NCI-H510A (cell line): ENCODE data around the gene CLTB.

ENCODE experiments used
- DNase-seq: peaks from one replicate; lab custom pipeline; 2025; lab: John Stamatoyannopoulos, UW

Gene CLTB

GRCh38 chr5:176401281-176402205 lies 14.8 kb downstream of the CLTB start:
- DNase-seq: no peak

- no peak for DNase-seq
Observed at GRCh38 chr5:176400382-176401156, 15.8 kb downstream of the CLTB start.

GRCh38 chr5:176397736-176398420 lies 18.5 kb downstream of the CLTB start:
- no peak for DNase-seq

GRCh38 chr5:176396330-176396729 lies 20.0 kb downstream of the CLTB start:
- DNase-seq: no peak

GRCh38 chr5:176394881-176395675 lies 21.3 kb downstream of the CLTB start:
- DNase-seq: no peak

- no peak for DNase-seq
Observed at GRCh38 chr5:176394096-176394495, 22.2 kb downstream of the CLTB start.

- no peak for DNase-seq
Observed at GRCh38 chr5:176392526-176392925, 23.8 kb downstream of the CLTB start.

GRCh38 chr5:176391999-176392398 lies 24.3 kb downstream of the CLTB start:
- no peak for DNase-seq

GRCh38 chr5:176391479-176391878 lies 24.9 kb downstream of the CLTB start:
- no peak for DNase-seq

- no peak for DNase-seq
Observed at GRCh38 chr5:176389135-176390123, 26.9 kb downstream of the CLTB start.

- DNase-seq: peak; percentile 95
Observed at GRCh38 chr5:176388444-176389134, 27.8 kb downstream of the CLTB start, which contains the start of the genes HIGD2A and NOP16. Gene HIGD2A (plus strand): TSS chr5:176388751. CDS start chr5:176388820, 69 bp downstream. Gene NOP16 (minus strand): TSS chr5:176388598. CDS start chr5:176388539, 59 bp downstream.

GRCh38 chr5:176388003-176388443 lies 28.3 kb downstream of the CLTB start:
- no peak for DNase-seq

- no peak for DNase-seq
Observed at GRCh38 chr5:176387384-176387925, 28.9 kb downstream of the CLTB start.

GRCh38 chr5:176386491-176386890 lies 29.8 kb downstream of the CLTB start:
- no peak for DNase-seq

- no peak for DNase-seq
Observed at GRCh38 chr5:176384991-176385390, 31.3 kb downstream of the CLTB start.

- DNase-seq: no peak
Observed at GRCh38 chr5:176384366-176384930, 31.9 kb downstream of the CLTB start.

- no peak for DNase-seq
Observed at GRCh38 chr5:176383961-176384360, 32.4 kb downstream of the CLTB start.

GRCh38 chr5:176383248-176383905 lies 33.0 kb downstream of the CLTB start:
- DNase-seq: no peak
